OCI-LY3 (cell line): ENCODE data around the gene SAMD5.

Experiments used
- EZH2phosphoT487 ChIP-seq: fragments of 200-600 bp; shearing (Covaris generic); IDR thresholded peaks from 2 replicates; pipeline ENCODE4 v1.6.1; 2018; ENCODE audit warnings: antibody characterized with exemption, mixed run types, low read depth
- TF ChIP-seq, protein P1 (sequence below): fragments of 200-600, 300-600 bp; sonication (generic); IDR thresholded peaks from 2 replicates; pipeline ENCODE4 v1.5.1; 2014; ENCODE audit warnings: antibody characterized with exemption, low read length, low read depth

DNA sequence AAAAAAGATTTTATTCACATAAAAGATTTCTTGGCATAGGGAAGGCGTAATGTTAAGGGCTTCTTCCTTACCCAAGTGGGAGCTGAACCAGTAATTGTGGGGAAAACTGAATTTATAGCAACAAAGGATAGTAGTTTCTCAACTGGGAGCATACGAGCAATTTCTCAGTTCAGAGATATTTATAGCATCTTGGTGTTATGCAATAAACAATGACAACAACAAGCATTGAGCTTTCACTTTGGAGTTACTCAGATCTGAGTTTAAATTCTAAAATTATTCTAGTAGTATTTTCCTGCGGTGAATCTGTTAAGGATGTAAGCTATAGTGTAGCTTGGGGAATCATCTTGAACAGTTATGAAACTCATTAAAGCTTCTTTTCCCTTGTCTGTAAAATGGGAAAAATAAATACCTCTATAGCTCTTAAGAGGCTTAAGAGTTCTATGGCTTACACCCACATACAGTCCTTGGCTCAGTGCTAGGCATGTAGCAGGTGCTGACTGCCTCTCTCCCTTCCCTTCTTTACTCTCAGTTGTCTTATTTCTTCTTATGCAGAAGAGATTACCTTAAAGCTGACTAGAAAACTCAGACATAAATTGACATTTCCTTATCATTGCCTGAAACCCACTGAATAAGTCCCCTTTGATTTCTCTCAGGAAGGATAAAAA is 58.8 kb downstream of the SAMD5 start:
- TF ChIP-seq, protein P1, sequence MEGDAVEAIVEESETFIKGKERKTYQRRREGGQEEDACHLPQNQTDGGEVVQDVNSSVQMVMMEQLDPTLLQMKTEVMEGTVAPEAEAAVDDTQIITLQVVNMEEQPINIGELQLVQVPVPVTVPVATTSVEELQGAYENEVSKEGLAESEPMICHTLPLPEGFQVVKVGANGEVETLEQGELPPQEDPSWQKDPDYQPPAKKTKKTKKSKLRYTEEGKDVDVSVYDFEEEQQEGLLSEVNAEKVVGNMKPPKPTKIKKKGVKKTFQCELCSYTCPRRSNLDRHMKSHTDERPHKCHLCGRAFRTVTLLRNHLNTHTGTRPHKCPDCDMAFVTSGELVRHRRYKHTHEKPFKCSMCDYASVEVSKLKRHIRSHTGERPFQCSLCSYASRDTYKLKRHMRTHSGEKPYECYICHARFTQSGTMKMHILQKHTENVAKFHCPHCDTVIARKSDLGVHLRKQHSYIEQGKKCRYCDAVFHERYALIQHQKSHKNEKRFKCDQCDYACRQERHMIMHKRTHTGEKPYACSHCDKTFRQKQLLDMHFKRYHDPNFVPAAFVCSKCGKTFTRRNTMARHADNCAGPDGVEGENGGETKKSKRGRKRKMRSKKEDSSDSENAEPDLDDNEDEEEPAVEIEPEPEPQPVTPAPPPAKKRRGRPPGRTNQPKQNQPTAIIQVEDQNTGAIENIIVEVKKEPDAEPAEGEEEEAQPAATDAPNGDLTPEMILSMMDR: no peak
- no peak for TF ChIP-seq EZH2phosphoT487
